MM.1S (cell line): ENCODE data around the gene BARD1.
A peak's percentile ranks its signal among the peaks of the same experiment; 100 is the strongest.

ENCODE experiments used
- DNase-seq: peaks from one replicate; pipeline ENCODE4 v3.0.0-alpha.2; 2015
- H2AFZ ChIP-seq: fragments of 300-600 bp; sonication (generic); 2 replicates; pipeline ENCODE4 v1.6.0; 2016; ENCODE audit warnings: antibody characterized with exemption, low read length
- H3F3A ChIP-seq: fragments of 300-600 bp; sonication (generic); 2 replicates; pipeline ENCODE4 v1.6.1; 2016; ENCODE audit warnings: mild to moderate bottlenecking, antibody characterized with exemption, low read length, moderate library complexity, mixed read lengths; ENCODE audit not compliant: insufficient read depth
- H3K27ac ChIP-seq: fragments of 300-600 bp; sonication (generic); 2 replicates; pipeline ENCODE4 v1.5.1; 2016; ENCODE audit warnings: mild to moderate bottlenecking, low read length
- H3K27me3 ChIP-seq: fragments of 300-600 bp; sonication (generic); replicated peaks from 2 replicates; pipeline ENCODE4 v1.6.0; 2016; ENCODE audit warnings: low read length; ENCODE audit not compliant: insufficient read depth
- H3K36me3 ChIP-seq: fragments of 300-600 bp; sonication (generic); replicated peaks from 2 replicates; pipeline ENCODE4 v1.6.1; 2016; ENCODE audit warnings: mild to moderate bottlenecking, low read length, mixed read lengths; ENCODE audit not compliant: insufficient read depth
- H3K4me1 ChIP-seq: fragments of 300-600 bp; sonication (generic); 2 replicates; pipeline ENCODE4 v1.6.1; 2016; ENCODE audit warnings: low read length, mixed read lengths
- H3K4me2 ChIP-seq: fragments of 300-600 bp; sonication (generic); 2 replicates; pipeline ENCODE4 v1.6.0; 2016; ENCODE audit warnings: low read depth, low read length
- H3K4me3 ChIP-seq: fragments of 300-600 bp; sonication (generic); 2 replicates; pipeline ENCODE4 v1.5.1; 2016; ENCODE audit warnings: low read length, mixed read lengths
- H3K79me2 ChIP-seq: fragments of 300-600 bp; sonication (generic); 2 replicates; pipeline ENCODE4 v1.6.1; 2016; ENCODE audit warnings: mixed run types, low read length, mixed read lengths
- H3K9ac ChIP-seq: fragments of 300-600 bp; sonication (generic); 2 replicates; pipeline ENCODE4 v1.6.1; 2016; ENCODE audit warnings: low read length, mixed read lengths
- H3K9me2 ChIP-seq: fragments of 300-600 bp; sonication (generic); replicated peaks from 2 replicates; pipeline ENCODE4 v1.6.1; 2016; ENCODE audit warnings: mild to moderate bottlenecking, low read length, mixed read lengths; ENCODE audit not compliant: insufficient read depth
- H3K9me3 ChIP-seq: fragments of 300-600 bp; sonication (generic); replicated peaks from 2 replicates; pipeline ENCODE4 v1.6.1; 2016; ENCODE audit warnings: mild to moderate bottlenecking, low read length, mixed read lengths; ENCODE audit not compliant: insufficient read depth
- H4K20me1 ChIP-seq: fragments of 300-600 bp; sonication (generic); 2 replicates; pipeline ENCODE4 v1.6.1; 2016; ENCODE audit warnings: mild to moderate bottlenecking, low read length, moderate library complexity, mixed read lengths; ENCODE audit not compliant: insufficient read depth
- CTCF ChIP-seq: fragments of 300-600 bp; sonication (generic); IDR thresholded peaks from 2 replicates; pipeline ENCODE4 v1.5.1; 2016; ENCODE audit warnings: antibody characterized with exemption, low read length, mixed read lengths
- EZH2 ChIP-seq: fragments of 300-600 bp; sonication (generic); optimal IDR thresholded peaks from 2 replicates; pipeline ENCODE3; 2017; ENCODE audit warnings: low read depth, mild to moderate bottlenecking, antibody characterized with exemption, low read length, mixed read lengths
- EZH2phosphoT487 ChIP-seq: fragments of 300-600 bp; sonication (generic); IDR thresholded peaks from 2 replicates; pipeline ENCODE4 v1.6.1; 2018; ENCODE audit warnings: antibody characterized with exemption, low read length

Gene BARD1

GRCh38 chr2:214843823-214844222 is 34.3 kb upstream of the BARD1 start:
- no peak overlapping the region for H3K27ac ChIP-seq
- H3F3A ChIP-seq, result no peaks in the 10 kb centered on the region
- H3K4me3 ChIP-seq, result no peak overlapping the region
- no peak overlapping the region for H3K9ac ChIP-seq
- no peaks in the 10 kb centered on the region for H3K36me3 ChIP-seq
- no peaks in the 10 kb centered on the region for H3K9me2 ChIP-seq
- no peak overlapping the region for H3K4me2 ChIP-seq
- H3K27me3 ChIP-seq, result no peaks in the 10 kb centered on the region
- no peaks in the 10 kb centered on the region for H3K79me2 ChIP-seq
- no peak overlapping the region for H2AFZ ChIP-seq
- 0 out of 2 replicates have a peak, but pooled peaks cover 5% of the 10 kb centered on the region for H3K4me1 ChIP-seq
- no peaks in the 10 kb centered on the region for H3K9me3 ChIP-seq
- DNase-seq, result no peak
- H4K20me1 ChIP-seq, result no peaks in the 10 kb centered on the region
- TF ChIP-seq EZH2phosphoT487 (no peak), EZH2 (no peak), CTCF (no peak)

GRCh38 chr2:214839464-214839863 is 30.0 kb upstream of the BARD1 start:
- no peak overlapping the region for H3K4me2 ChIP-seq
- H3F3A ChIP-seq, result no peaks in the 10 kb centered on the region
- no peak for TF ChIP-seq EZH2
- no peak for TF ChIP-seq CTCF
- H2AFZ ChIP-seq, result no peak overlapping the region
- no peak overlapping the region for H3K9ac ChIP-seq
- no peaks in the 10 kb centered on the region for H3K27me3 ChIP-seq
- no peak overlapping the region for H3K27ac ChIP-seq
- H3K36me3 ChIP-seq, result no peaks in the 10 kb centered on the region
- no peaks in the 10 kb centered on the region for H3K79me2 ChIP-seq
- H4K20me1 ChIP-seq, result no peaks in the 10 kb centered on the region
- no peaks in the 10 kb centered on the region for H3K9me3 ChIP-seq
- 0 out of 2 replicates have a peak, but pooled peaks cover 5% of the 10 kb centered on the region for H3K4me1 ChIP-seq
- no peaks in the 10 kb centered on the region for H3K9me2 ChIP-seq
- peak; percentile 50 for DNase-seq
- no peak overlapping the region for H3K4me3 ChIP-seq

GRCh38 chr2:214837466-214837865 is 28.0 kb upstream of the BARD1 start:
- Histone ChIP-seq H3F3A (no peaks in the 10 kb centered on the region), H3K4me1 (0 out of 2 replicates have a peak, but pooled peaks cover 5% of the 10 kb centered on the region), H3K4me3 (no peak overlapping the region), H3K79me2 (no peaks in the 10 kb centered on the region), H3K36me3 (no peaks in the 10 kb centered on the region), H2AFZ (no peak overlapping the region), H3K27me3 (no peaks in the 10 kb centered on the region), H3K9me3 (no peaks in the 10 kb centered on the region), H3K4me2 (no peak overlapping the region), H3K27ac (no peak overlapping the region), H3K9ac (no peak overlapping the region), H3K9me2 (no peaks in the 10 kb centered on the region), H4K20me1 (no peaks in the 10 kb centered on the region)
- no peak for TF ChIP-seq CTCF
- TF ChIP-seq EZH2phosphoT487, result no peak
- TF ChIP-seq EZH2, result no peak
- DNase-seq, result no peak
